PC-9 (cell line): ENCODE results near the gene PHACTR3. TPM values are rescaled to one million over a fixed set of nuclear protein-coding genes. Genes with fewer than 3 reads are reported as not detected.

ENCODE experiments used
- BruUV-seq: library from RNA; stranded (reverse); fragments of 400-500 nt; replicated peaks from 2 replicates; lab custom pipeline; 2021; lab: Mats Ljungman, UMichigan
- CTCF ChIA-PET: fragments of 300-600 bp; sonication (Branson Sonifier 250); formaldehyde crosslinking; loops from one replicate; lab custom pipeline; 2022; ENCODE audit warnings: antibody characterized with exemption; lab: Charles Lee
- POLR2A ChIA-PET: fragments of 300-600 bp; sonication (Branson Sonifier 250); formaldehyde crosslinking; loops from one replicate; lab custom pipeline; 2022; ENCODE audit warnings: antibody characterized with exemption; ENCODE audit not compliant: unreplicated experiment; lab: Charles Lee
- DNase-seq, 2 experiments: peaks; one replicate each; pipeline versions ENCODE4 v3.0.0 to v3.0.0-alpha.2; 2015 to 2022; ENCODE audit warnings: mixed read lengths in 1 of 2
- H2AFZ ChIP-seq: fragments of 200-600 bp; sonication (generic); 2 replicates; pipeline ENCODE4 v1.8.1; 2017; ENCODE audit warnings: antibody characterized with exemption
- H3F3A ChIP-seq: fragments of 200-600 bp; sonication (generic); 2 replicates; pipeline ENCODE4 v1.8.1; 2017; ENCODE audit warnings: antibody characterized with exemption, mild to moderate bottlenecking, low read depth; ENCODE audit not compliant: insufficient read depth
- H3K27ac ChIP-seq: fragments of 200-600 bp; sonication (generic); 2 replicates; pipeline ENCODE4 v1.6.1; 2016; ENCODE audit warnings: mixed run types
- H3K27me3 ChIP-seq: fragments of 200-600 bp; sonication (generic); 2 replicates; pipeline ENCODE4 v1.6.1; 2016; ENCODE audit warnings: low read depth, mixed run types; ENCODE audit not compliant: insufficient read depth
- H3K36me3 ChIP-seq: fragments of 200-600 bp; sonication (generic); 2 replicates; pipeline ENCODE4 v1.6.1; 2016; ENCODE audit warnings: low read depth, mixed run types
- H3K4me1 ChIP-seq: fragments of 200-600 bp; sonication (generic); replicated peaks from 2 replicates; pipeline ENCODE4 v1.6.1; 2016; ENCODE audit warnings: mixed run types; ENCODE audit not compliant: insufficient read depth
- H3K4me2 ChIP-seq: fragments of 200-600 bp; sonication (generic); 2 replicates; pipeline ENCODE4 v1.6.1; 2017; ENCODE audit warnings: mixed run types
- H3K4me3 ChIP-seq: fragments of 200-600 bp; sonication (generic); 2 replicates; pipeline ENCODE4 v1.6.1; 2016; ENCODE audit warnings: mixed run types
- H3K79me2 ChIP-seq: fragments of 200-600 bp; sonication (generic); 2 replicates; pipeline ENCODE4 v1.6.1; 2017; ENCODE audit warnings: low read depth, mixed run types
- H3K9me2 ChIP-seq: fragments of 200-600 bp; sonication (generic); 2 replicates; pipeline ENCODE4 v1.8.1; 2017; ENCODE audit warnings: mild to moderate bottlenecking; ENCODE audit not compliant: insufficient read depth
- H3K9me3 ChIP-seq: fragments of 200-600 bp; sonication (generic); 2 replicates; pipeline ENCODE4 v1.8.1; 2016; ENCODE audit warnings: low read depth; ENCODE audit not compliant: insufficient read depth
- H4K20me1 ChIP-seq: fragments of 200-600 bp; sonication (generic); 2 replicates; pipeline ENCODE4 v1.8.1; 2017; ENCODE audit not compliant: insufficient read depth
- CTCF ChIP-seq: fragments of 200-600 bp; sonication (generic); conservative IDR thresholded peaks from 2 replicates; pipeline ENCODE4 v1.6.1; 2017; ENCODE audit warnings: mixed run types, antibody characterized with exemption, mild to moderate bottlenecking, moderate library complexity
- EZH2 ChIP-seq: fragments of 200-600 bp; sonication (generic); IDR thresholded peaks from 2 replicates; pipeline ENCODE4 v1.8.0; 2017; ENCODE audit warnings: antibody characterized with exemption, low read depth
- intact Hi-C: fragments of 100-400 bp; cut with micrococcal nuclease; formaldehyde crosslinking; loops from one replicate; pipeline ENCODE4 v1.10.0; 2022; ENCODE audit not compliant: unreplicated experiment
- total RNA-seq: library from RNA; stranded (reverse); gene quantifications from 2 replicates; pipeline ENCODE4 v1.2.3, GENCODE V29; 2021

PHACTR3 gene
- total RNA-seq, 1 experiment from 2014 or later = 0.41 TPM

- intact Hi-C loops = no loop called here
- no peak overlapping the region for H3K4me2 ChIP-seq
- no peak overlapping the region for H3K27ac ChIP-seq
- H3K36me3 ChIP-seq = no peaks in the 10 kb centered on the region
- no peak overlapping the region for H2AFZ ChIP-seq
- H3K79me2 ChIP-seq = no peaks in the 10 kb centered on the region
- no TSS peak for BruUV-seq
- H3K4me1 ChIP-seq = no peaks in the 10 kb centered on the region
- H3K9me2 ChIP-seq = no peaks in the 10 kb centered on the region
- H3K27me3 ChIP-seq = peaks cover 100% of the 10 kb centered on the region
- TF ChIP-seq CTCF = no peak
- no peak for TF ChIP-seq EZH2
- no peak for DNase-seq
- ChIA-PET POLR2A (no interaction called here), CTCF (no interaction called here)
- no peaks in the 10 kb centered on the region for H3F3A ChIP-seq
- no peaks in the 10 kb centered on the region for H3K9me3 ChIP-seq
- no peak overlapping the region for H3K4me3 ChIP-seq
- no peaks in the 10 kb centered on the region for H4K20me1 ChIP-seq
These were observed 143.6 kb downstream of the PHACTR3 start for GRCh38 chr20:59747671-59748515.

- Histone ChIP-seq H3K79me2 (no peaks in the 10 kb centered on the region), H3F3A (no peaks in the 10 kb centered on the region), H3K9me3 (no peaks in the 10 kb centered on the region), H3K27me3 (peaks cover 100% of the 10 kb centered on the region), H3K4me3 (no peak overlapping the region), H3K4me1 (no peaks in the 10 kb centered on the region), H4K20me1 (no peaks in the 10 kb centered on the region), H3K27ac (no peak overlapping the region), H3K4me2 (no peak overlapping the region), H3K36me3 (no peaks in the 10 kb centered on the region), H2AFZ (no peak overlapping the region), H3K9me2 (no peaks in the 10 kb centered on the region)
- TF ChIP-seq CTCF (no peak), EZH2 (no peak)
- DNase-seq = no peak
- POLR2A ChIA-PET = no interaction called here
- intact Hi-C loops = no loop called here
- CTCF ChIA-PET = no interaction called here
- no TSS peak for BruUV-seq
These were observed 144.4 kb downstream of the PHACTR3 start for GRCh38 chr20:59748619-59749191.

GRCh38 chr20:59749301-59749700 lies 145.0 kb downstream of the PHACTR3 start:
- H3K4me2 ChIP-seq = no peak overlapping the region
- BruUV-seq = no TSS peak

More at GRCh38 chr20:59749301-59749700, 145.0 kb downstream of the PHACTR3 start:
- no peak overlapping the region for H2AFZ ChIP-seq
- H4K20me1 ChIP-seq = no peaks in the 10 kb centered on the region
- H3K9me2 ChIP-seq = no peaks in the 10 kb centered on the region
- no peak overlapping the region for H3K4me3 ChIP-seq
- no peaks in the 10 kb centered on the region for H3F3A ChIP-seq
- no peaks in the 10 kb centered on the region for H3K79me2 ChIP-seq
- no peaks in the 10 kb centered on the region for H3K36me3 ChIP-seq
- intact Hi-C loops = no loop called here
- no peaks in the 10 kb centered on the region for H3K9me3 ChIP-seq
- ChIA-PET CTCF (no interaction called here), POLR2A (no interaction called here)
- TF ChIP-seq EZH2 (no peak), CTCF (no peak)
- no peak for DNase-seq
- peaks cover 100% of the 10 kb centered on the region for H3K27me3 ChIP-seq
- H3K27ac ChIP-seq = no peak overlapping the region
- no peaks in the 10 kb centered on the region for H3K4me1 ChIP-seq
